Measurements from ENCODE around the gene TDRD12.
"Not testable (repeated sequence)": the region's sequence is repeated elsewhere in the genome, so short reads cannot be mapped to it uniquely, and the experiment has no call there.

TDRD12 gene

DNA sequence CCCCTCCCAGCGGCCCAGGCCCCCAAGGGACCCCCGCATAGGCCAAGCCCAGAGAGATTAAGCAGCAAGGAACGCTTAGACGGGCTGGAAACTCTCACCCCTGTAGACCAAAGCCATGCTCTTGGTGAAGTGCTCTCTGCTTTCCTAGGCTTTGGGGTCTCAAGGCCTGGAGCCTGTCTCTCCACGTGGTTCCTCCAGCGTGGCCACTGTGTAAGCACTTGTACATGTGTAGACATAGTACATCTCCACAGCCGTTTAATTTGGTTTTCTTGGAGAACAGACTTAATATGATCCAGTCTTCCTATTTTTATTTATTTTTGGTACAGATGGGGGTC, 26.9 kb upstream of the TDRD12 start:
- peak overlapping the region; percentile 63 for H3K4me3 ChIP-seq (replicated peaks; ENCODE audit: low read depth, low read length)
- DNase-seq (ENCODE audit: low read depth), result no peak

DNA sequence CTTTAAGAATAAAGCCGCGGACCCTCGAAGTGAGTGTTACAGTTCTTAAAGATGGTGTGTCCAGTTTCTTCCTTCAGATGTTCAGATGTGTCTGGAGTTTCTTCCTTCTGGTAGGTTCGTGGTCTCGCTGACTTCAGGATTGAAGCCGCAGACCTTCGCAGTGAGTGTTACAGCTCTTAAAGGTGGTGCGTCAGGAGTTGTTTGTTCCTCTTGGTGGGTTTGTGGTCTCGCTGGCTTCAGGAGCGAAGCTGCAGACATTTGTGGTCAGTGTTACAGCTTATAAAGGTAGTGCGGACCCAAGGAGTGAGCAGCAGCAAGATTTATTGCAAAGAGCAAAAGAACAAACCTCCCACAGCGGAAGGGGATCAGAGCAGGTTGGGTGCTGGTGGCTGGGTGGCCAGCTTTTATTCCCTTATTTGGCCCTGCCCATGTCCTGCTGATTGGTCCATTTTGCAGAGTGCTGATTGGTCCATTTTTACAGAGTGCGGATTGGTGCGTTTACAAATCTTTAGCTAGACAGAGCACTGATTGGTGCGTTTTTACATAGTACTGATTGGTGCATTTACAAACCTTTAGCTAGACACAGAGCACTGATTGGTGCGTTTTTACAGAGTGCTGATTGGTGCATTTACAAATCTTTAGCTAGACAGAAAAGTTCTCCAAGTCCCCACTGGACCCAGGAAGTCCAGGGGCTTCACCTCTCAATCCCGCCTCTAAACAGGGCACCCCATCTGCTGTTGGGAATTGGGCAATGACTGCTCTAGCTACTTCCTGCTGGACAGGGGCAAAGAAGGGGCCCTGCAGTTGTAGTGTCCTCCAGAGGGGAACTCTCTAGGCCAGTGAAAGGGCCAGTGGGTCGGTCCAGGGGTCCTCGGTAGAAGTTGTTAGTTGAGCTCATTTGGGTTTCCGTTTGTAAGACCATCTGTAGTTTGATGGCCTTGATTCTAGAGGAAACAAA, 26.1 kb upstream of the TDRD12 start:
- not testable (repeated sequence) for DNase-seq (ENCODE audit: low read depth)
- H3K4me3 ChIP-seq (replicated peaks; ENCODE audit: low read depth, low read length), result peak overlapping the region; percentile 63

More for the DNA sequence above, 26.9 kb upstream of the TDRD12 start:
- TF ChIP-seq, protein P1, sequence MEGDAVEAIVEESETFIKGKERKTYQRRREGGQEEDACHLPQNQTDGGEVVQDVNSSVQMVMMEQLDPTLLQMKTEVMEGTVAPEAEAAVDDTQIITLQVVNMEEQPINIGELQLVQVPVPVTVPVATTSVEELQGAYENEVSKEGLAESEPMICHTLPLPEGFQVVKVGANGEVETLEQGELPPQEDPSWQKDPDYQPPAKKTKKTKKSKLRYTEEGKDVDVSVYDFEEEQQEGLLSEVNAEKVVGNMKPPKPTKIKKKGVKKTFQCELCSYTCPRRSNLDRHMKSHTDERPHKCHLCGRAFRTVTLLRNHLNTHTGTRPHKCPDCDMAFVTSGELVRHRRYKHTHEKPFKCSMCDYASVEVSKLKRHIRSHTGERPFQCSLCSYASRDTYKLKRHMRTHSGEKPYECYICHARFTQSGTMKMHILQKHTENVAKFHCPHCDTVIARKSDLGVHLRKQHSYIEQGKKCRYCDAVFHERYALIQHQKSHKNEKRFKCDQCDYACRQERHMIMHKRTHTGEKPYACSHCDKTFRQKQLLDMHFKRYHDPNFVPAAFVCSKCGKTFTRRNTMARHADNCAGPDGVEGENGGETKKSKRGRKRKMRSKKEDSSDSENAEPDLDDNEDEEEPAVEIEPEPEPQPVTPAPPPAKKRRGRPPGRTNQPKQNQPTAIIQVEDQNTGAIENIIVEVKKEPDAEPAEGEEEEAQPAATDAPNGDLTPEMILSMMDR (IDR thresholded peaks at IDR 0.05; ENCODE audit: low read length, missing control alignments), result no peak

DNA sequence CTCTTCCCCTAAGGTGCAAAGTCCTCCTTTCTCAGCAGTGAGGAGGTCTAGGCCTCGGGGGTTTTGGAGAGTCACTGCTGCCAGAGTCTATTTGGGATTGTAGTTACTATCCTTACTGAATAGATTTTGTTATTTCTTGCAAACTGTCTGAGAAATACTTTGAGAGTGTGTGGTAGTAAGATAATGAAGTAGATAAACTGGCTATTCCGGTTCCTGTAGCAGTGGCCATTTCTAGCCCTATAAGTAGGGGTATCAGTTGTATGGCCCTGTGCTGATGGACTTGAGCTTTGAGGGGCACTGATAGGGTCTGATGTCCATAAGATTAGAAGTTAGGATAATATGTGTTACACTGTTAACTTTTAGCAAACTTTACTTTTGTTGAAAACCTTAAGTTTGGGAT, 25.3 kb upstream of the TDRD12 start:
- not testable (repeated sequence) for H3K4me3 ChIP-seq (replicated peaks; ENCODE audit: low read depth, low read length); DNase-seq (ENCODE audit: low read depth)

DNA sequence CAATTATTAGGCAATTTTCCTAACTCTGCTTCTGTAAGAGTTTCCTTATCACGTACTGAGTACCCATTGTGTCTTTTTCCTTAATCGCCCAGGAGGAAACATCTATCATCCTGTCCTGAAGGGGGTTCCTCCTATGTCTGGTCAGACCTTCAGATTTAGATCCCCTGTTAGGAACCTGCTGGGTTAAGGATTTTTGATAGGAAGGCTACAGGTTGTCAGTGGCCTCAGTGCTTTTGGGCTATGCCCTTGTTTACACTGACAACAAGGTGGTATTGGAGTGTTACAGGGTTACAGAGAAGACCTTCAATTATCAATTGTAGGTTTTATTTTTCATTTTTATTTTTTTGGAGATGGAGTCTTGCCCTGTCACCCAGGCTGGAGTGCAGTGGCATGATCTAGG, 24.7 kb upstream of the TDRD12 start:
- H3K4me3 ChIP-seq (replicated peaks; ENCODE audit: low read depth, low read length); DNase-seq (ENCODE audit: low read depth): not testable (repeated sequence)

DNA sequence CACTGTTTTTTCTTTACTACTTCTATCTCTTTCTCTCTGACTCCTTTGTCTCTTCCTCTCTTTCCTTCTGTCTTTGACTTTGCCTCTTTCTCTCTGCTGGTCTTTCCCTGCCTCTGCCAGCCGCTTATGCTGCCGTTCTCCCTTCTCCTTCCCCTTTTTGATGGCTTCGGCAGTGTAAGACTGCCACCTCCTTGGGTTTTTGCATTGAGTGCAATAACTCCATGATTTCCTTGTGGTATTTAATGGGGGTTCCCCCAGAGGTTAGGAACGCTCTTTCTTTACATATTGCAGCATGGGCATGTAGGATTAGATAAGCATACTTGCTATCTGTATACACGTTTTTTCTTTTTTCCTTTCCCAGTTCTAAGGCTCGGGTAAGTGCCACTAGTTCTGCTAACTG, 24.1 kb upstream of the TDRD12 start:
- H3K4me3 ChIP-seq (replicated peaks; ENCODE audit: low read depth, low read length); DNase-seq (ENCODE audit: low read depth): not testable (repeated sequence)

DNA sequence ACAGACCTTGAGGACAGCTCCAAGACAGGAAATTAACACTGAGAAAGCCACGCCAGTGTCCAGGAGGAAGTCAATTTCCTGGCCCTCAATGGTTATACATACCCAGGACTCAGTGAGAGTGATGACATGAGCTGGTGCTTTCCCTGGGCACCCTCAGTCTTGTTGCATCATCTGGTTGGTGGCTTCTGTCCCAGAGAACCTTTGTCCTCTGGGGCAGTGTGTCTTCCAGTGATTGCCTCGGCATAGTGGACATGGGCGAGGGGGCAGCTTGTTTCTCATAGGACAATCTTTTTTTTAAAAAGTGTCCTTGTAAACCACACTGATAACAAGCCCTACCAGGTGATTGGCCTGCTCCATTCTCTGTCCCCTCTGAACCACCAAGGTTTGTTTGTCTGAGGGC, 22.8 kb upstream of the TDRD12 start:
- not testable (repeated sequence) for H3K4me3 ChIP-seq (replicated peaks; ENCODE audit: low read depth, low read length); DNase-seq (ENCODE audit: low read depth)

DNA sequence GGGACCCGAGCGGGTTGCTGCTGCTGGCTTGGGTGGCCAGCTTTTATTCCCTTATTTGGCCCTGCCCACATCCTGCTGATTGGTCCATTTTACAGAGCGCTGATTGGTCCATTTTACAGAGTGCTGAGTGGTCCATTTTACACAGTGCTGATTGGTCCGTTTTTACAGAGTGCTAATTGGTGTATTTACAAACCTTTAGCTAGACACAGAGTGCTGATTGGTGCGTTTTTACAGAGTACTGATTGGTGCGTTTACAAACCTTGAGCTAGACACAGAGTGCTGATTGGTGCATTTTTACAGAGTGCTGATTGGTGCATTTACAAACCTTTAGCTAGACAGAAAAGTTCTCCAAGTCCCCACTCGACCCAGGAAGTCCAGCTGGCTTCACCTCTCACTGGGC, 19.4 kb upstream of the TDRD12 start:
- not testable (repeated sequence) for H3K4me3 ChIP-seq (replicated peaks; ENCODE audit: low read depth, low read length); DNase-seq (ENCODE audit: low read depth)

DNA sequence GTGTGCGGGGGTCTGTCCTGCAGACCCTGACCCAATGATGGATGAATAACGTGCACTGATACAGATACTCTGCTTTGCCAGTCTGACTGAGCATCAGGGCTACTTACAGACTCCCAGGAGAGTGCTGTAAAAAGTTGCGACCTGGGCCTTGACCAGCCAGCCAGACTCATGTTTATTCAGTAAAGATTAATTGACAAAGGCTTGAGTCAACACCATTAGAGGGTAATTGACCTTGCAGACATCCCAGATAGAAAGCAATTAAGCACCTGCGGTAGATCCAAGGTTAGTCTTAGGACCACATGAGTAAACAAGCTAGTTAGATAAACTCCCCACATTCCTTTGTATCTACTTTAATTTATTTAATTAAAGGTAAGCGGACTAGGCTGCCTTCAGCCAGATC, 17.6 kb upstream of the TDRD12 start:
- DNase-seq (ENCODE audit: low read depth), result no peak
- H3K4me3 ChIP-seq (replicated peaks; ENCODE audit: low read depth, low read length), result no peak overlapping the region
- TF ChIP-seq, protein P1 (IDR thresholded peaks at IDR 0.05; ENCODE audit: low read length, missing control alignments), result no peak

DNA sequence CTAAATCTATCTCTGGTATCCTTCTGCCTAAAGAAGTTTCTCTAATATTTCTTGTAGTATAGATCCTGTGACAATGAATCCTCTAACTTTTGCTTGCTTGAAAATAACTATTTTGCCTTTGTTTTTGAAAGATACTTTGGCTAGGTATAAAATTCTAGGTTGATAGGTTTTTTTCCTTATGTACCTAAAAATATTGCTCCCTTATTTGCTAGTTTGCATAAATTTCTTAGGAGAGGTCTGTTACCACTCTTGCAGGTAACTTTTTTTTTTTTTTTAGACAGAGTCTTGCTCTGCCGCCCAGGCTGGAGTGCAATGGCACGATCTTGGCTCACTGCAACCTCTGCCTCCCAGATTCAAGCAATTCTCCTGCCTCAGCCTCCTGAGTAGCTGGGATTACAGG, 15.6 kb upstream of the TDRD12 start:
- not testable (repeated sequence) for DNase-seq (ENCODE audit: low read depth); H3K4me3 ChIP-seq (replicated peaks; ENCODE audit: low read depth, low read length)

DNA sequence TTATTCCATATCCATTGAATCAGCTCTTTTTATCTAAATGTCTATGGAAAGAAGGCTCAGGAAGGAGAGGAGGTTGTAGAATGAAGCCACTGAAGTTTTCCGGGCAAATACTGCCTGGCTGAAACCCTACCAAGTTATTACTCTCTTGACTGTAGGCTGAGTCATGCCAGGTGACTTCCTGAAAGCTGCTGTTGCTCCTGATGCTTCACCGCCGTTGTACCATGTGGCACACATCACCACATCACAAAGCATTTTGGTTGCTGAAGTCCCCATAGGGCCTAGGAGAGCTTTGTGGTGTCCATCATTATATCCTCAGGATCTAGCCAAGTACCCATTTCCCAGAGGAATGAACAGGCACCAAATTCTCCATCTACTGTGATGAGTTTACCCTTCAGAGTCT, 11.1 kb upstream of the TDRD12 start:
- TF ChIP-seq, protein P1 (IDR thresholded peaks at IDR 0.05; ENCODE audit: low read length, missing control alignments), result no peak
- no peak overlapping the region for H3K4me3 ChIP-seq (replicated peaks; ENCODE audit: low read depth, low read length)
- no peak for DNase-seq (ENCODE audit: low read depth)

DNA sequence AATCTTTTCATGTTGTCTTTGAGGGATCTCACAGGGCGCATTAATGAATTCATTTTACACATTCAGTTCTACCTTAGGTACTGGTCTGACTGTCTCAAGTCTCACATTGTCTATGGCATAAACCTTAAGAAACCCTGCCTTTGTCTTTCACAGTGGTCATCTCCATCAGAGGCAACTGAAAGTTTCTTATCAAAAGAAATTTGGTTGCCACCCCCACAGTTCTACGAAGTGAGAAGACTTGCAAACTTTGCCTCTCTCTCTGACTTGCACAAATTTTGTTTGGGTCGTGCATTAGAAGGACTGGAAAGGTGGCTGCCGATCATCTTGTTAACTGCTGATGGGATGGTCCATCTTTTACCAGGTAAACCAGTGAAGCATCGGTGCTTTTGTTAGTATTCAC, 10.5 kb upstream of the TDRD12 start:
- H3K4me3 ChIP-seq (replicated peaks; ENCODE audit: low read depth, low read length), result no peak overlapping the region
- TF ChIP-seq, protein P1 (IDR thresholded peaks at IDR 0.05; ENCODE audit: low read length, missing control alignments), result no peak
- no peak for DNase-seq (ENCODE audit: low read depth)
